ENCODE data around the gene C16orf96.

Gene C16orf96

GRCh38 chr16:4633910-4634635 is 77.9 kb downstream of the C16orf96 start:
- TF ChIP-seq CTCF (IDR thresholded peaks at IDR 0.05; ENCODE audit: low read length, missing control alignments): no peak
- H3K4me3 ChIP-seq (replicated peaks; ENCODE audit: low read depth, low read length): no peak overlapping the region
- DNase-seq (ENCODE audit: low read depth): no peak

GRCh38 chr16:4634768-4635167 is 78.6 kb downstream of the C16orf96 start:
- DNase-seq (ENCODE audit: low read depth): no peak
- H3K4me3 ChIP-seq (replicated peaks; ENCODE audit: low read depth, low read length): no peak overlapping the region
- no peak for TF ChIP-seq CTCF (IDR thresholded peaks at IDR 0.05; ENCODE audit: low read length, missing control alignments)

- DNase-seq (ENCODE audit: low read depth): no peak
- no peak overlapping the region for H3K4me3 ChIP-seq (replicated peaks; ENCODE audit: low read depth, low read length)
- no peak for TF ChIP-seq CTCF (IDR thresholded peaks at IDR 0.05; ENCODE audit: low read length, missing control alignments)
Observed at GRCh38 chr16:4636196-4636595, 80.1 kb downstream of the C16orf96 start.

- DNase-seq (ENCODE audit: low read depth): no peak
- TF ChIP-seq CTCF (IDR thresholded peaks at IDR 0.05; ENCODE audit: low read length, missing control alignments): no peak
- no peak overlapping the region for H3K4me3 ChIP-seq (replicated peaks; ENCODE audit: low read depth, low read length)
Observed at GRCh38 chr16:4637501-4638166, 81.5 kb downstream of the C16orf96 start.

- TF ChIP-seq CTCF (IDR thresholded peaks at IDR 0.05; ENCODE audit: low read length, missing control alignments): no peak
Observed at GRCh38 chr16:4639899-4640509, 83.9 kb downstream of the C16orf96 start.

GRCh38 chr16:4640572-4641305 is 84.6 kb downstream of the C16orf96 start:
- H3K4me3 ChIP-seq (replicated peaks; ENCODE audit: low read depth, low read length): no peak overlapping the region
- TF ChIP-seq CTCF (IDR thresholded peaks at IDR 0.05; ENCODE audit: low read length, missing control alignments): no peak
- no peak for DNase-seq (ENCODE audit: low read depth)

More at GRCh38 chr16:4639899-4640509, 83.9 kb downstream of the C16orf96 start:
- no peak for DNase-seq (ENCODE audit: low read depth)
- H3K4me3 ChIP-seq (replicated peaks; ENCODE audit: low read depth, low read length): no peak overlapping the region

Data from fibroblast of pulmonary artery (primary cell).